Iris pigment epithelial cell (primary cell): ENCODE measurements around the gene AMBN.
A peak's percentile ranks its signal among the peaks of the same experiment; 100 is the strongest.
"Not testable (repeated sequence)": the region's sequence is repeated elsewhere in the genome, so short reads cannot be mapped to it uniquely, and the experiment has no call there.

ENCODE experiments used
- DNase-seq: peaks from one replicate; pipeline ENCODE4 v3.0.0-alpha.2; 2011; ENCODE audit warnings: low read depth

The AMBN gene

DNA sequence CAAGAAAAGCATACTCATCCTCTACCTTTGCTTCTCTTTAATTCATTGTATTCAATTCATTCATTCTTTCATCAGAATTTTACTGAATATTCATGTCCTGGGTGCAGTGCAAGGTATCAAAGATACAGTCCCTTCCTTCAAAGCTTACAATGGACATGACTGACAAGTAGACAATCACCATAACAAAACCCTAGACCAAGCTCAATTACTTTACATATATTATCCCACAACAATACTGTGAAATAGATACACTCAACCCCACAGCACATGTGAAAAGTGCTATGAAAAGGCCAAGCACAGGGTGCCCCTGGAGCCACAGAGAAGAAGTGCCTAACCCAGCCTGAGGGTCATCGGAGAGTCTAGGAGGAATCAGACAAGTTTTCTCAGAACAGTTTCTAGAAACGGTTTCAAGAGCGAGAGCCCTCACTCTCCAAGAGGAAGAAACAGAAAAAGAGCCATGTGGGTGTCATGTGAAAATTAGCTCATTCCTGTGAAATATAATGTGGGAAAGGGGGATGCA, 15.3 kb downstream of the AMBN start:
- DNase-seq: no peak

DNA sequence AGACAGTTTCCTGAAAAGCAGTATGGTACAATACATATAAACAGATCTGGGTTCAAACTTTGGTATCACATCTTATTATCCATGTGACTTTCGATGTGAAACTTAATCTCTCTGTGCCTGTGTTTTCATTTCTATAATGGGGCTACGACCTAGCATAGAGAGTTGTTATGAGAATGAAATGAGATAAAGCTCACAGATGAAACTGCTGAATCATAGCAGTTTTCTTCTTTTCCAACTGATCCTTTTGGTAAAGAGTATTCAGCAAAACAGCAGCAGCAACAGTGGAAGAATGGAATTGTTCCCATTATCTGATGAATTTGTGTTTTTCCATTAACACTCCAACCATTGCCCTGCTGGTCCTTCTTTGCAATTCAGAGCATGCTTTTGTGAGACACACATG, 16.3 kb downstream of the AMBN start:
- DNase-seq: no peak

DNA sequence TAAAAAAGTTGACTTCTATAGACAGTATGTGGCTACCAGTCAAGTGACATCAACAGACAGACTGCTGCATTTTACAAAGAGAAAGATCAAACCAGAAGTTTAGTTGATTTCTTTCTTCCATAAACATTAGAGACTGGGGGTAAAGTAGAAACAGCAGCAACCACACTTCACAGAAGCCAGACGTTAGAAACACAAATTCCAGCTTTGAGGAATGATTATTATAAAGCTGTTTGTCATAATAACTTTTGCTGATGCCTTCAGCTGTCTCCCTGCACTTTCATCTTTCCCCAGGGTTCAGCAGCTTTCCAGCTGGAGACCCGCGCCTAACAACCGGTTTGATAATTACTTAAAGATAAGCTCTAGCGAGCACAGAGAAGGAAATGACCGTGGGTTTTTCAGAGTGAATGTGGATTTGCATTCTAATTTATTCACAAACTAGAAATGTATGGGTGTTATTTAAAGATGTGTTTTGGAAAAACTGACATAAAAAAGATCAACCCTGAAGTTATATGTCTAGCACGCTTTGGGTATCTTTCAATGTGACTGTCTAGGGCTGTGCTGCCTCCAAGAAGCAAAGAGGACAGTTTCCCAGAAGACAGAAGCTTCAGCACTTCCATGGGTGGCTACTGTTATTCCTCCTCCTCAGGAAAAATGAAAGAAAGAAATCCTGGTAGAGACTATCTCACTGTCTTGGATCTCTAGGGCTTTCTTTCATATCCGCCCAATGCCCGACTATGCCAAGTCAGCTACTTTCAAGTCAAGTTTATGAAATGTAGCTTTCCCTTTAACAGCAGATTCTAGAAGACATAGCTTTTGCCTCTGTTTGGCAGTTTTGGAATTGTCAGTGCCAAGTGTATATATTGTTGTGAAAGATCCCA, 21.5 kb downstream of the AMBN start:
- DNase-seq: no peak

DNA sequence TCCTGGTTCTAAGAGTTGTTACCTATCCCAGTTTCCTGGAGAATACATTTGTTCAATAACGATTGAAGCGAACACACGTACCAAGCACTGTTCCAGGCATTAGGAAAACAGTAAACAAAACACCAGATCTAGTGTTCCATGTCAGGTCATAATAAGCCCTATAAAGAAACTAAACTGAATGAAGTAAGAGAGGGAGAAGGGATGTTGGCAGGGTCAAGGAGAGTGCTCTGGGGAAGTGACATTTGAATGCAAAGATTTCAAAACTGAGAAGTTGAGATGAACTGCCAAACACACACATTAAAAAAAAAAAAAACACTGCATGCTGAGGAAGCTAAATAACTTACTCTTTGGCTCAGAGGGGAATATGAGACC, 22.1 kb downstream of the AMBN start:
- DNase-seq: no peak

DNA sequence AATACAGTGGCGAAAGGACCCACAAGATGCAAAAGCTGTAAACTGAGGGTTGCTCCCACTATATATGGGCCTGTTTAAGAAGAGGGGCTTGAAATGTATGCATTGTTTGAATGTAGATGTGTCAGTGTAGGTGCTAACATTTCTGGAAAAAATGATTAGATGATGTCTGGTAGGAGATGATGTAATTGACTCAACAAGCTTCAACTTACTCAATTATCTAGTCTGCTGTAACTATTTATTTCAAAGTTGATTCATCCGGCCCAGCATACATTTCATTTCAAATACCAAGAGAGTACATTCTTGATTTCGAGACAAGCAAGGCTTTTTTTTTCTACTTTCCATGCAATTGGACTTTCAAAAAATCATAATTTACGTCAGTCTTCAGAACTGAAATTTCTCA, 27.2 kb downstream of the AMBN start:
- no peak for DNase-seq

DNA sequence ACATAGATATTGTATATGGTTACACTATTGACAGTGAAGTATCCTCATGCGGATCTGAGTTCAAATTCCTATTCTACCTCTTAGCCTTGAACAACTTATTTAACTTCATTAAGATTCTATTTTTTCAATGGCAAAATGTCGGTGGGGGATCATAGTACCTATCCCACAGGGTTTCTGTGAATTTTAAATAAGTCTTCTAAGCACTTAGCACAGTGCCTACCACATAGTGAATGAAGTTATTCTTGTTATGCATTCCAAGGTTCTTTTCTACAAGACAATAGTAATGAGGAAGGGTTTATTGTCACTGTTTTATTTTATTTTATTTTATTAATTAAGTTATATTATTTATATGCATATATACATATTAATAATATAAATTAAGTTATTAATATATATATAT, 27.7 kb downstream of the AMBN start:
- DNase-seq: no peak

DNA sequence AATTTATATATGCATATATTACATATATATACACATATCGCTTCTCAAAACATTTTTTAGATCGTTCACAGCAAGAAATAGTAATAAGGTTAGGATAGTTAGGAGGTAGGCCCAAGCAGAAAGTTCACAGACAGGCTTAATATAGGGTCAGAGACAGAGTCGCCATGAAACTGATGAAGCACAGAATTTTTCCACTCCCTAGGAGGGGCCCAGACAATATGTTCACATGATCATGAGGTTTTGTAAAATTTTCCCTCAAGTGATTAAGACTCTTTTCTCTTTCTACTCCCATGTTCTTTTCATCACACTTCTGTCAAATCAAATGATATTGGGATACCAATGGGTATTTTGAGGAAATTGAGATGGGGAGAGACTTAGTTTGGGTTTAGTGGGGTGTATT, 31.3 kb downstream of the AMBN start:
- DNase-seq: no peak

DNA sequence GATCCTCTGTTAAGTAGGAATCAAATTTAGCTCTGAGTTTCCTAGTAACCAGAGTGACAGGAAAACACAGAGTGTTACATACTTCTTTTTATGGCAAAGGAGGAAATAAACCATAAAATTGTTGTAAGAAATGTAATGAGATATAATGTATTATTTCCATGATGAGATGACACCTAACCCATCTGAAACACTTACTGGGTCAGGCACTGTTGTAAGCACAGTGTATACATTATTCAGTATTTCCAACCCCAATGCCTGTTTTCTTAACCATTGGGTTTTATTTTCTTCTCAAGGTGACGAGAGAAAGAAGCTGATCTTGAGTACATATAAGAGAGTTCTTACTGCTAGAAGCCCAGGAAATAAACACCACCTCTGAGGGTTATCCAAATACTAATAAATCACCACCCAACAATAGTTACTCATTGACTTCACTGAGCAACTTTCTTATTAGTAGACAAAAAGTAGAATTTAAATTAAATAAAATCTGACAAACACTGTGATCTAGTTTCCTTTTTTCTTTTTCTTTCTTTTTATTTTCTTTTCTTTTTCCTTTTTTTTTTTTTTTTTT, 32.3 kb downstream of the AMBN start:
- no peak for DNase-seq

DNA sequence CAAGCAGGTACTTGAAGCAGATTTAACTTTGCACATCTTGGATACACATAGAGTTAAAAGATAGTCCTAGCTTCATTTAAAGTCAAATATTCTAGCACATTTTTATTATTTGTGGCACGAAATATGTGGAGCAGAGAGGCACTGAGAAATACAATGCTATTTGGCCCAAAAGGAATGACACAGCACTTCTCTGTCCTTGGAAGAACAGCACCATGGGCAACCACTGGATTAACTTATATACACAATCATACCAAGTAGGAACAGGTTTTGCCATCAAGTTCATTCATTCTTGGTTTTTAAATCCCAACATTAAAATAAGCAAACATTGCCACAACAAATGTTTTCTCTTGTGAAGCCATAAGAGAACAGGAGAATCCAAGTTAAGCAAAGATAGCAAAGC, 35.6 kb downstream of the AMBN start:
- peak; percentile 47 for DNase-seq

DNA sequence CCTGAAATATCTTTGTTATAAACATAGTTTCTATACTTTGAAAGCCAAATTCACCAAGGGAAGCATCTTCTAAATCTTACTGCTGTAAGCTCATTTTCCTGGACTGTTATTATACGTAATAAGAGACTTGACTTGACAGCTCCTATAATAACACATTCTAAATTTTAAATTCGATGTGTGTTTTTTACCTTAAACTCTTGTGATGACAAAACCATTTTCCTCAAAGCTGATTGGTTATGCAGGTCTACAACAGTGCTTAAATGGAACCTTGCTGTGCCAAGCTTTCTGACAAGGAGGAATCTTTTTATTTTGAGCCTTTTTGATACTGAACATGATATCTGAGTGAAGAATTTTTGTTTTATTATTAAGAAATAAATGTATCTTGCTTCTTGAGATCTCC, 36.4 kb downstream of the AMBN start, which contains the start of gene ENAM:
Gene ENAM (plus strand): TSS at position 301 of the 400 bp plus-strand sequence. CDS start 757 bp downstream, outside the sequence.
- DNase-seq: no peak

DNA sequence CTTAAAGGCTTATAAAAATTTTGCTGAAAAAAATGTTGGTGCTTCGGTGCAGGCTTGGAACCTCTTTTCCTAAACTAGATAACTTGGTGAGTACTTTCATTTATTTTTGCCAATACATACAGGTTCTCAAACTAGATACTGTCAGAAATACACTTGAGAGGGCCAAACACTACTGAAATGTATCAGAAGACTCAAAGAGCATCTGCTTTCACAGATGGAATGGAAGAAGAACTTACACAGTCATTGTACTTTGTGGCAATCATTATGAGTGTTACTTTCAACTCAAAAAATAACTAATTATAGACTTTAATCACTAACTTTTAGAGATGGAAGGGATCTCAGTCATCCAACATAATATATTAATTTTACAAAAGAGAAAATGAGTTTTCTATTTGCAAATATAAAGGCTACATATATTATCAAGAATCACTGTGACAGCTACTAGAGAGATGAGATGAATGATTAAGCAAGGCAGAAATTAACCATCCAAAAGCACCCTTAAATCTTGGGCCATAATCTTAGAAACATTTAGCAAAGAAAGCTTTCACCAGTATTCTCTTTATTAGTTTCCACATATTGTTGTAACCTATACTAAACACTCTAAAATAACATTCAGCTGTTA, 37.5 kb downstream of the AMBN start:
- no peak for DNase-seq

DNA sequence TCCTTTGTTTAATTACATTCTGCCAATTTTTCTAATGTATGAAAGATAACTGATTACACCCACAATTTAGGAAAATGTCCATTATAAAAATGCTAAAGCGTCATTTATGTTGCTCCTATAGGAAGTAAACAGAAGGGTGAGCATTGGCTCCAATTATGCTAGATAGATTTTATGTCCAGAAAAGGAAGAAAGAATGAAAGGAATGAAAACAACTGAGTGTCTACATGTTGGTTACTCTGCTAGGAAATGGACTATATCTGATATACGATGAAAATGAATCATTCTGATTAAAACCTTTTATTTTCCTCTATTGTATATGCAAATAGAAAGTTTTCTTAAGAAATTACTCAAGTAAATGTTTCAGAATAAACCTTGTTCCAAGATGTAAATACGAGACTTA, 38.1 kb downstream of the AMBN start:
- peak; percentile 32 for DNase-seq

DNA sequence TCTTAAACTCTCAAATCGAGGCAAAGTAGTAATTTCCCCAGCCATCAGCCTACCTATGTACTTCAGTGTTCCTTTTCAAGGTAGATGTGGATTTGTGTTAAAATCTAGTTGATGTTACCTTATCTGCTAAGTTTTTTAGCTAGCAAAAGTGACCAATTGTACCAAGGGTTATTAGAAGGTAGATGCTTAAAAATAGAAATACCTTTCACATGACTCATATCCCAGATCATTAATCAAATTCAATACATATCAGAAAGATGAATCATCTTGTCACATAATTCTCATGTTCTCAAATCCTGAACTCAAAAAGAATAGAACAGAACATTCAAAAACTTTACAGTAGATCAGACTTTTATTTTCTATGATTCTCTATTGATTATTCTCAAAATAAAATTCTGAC, 40.0 kb downstream of the AMBN start:
- DNase-seq: peak; percentile 64

DNA sequence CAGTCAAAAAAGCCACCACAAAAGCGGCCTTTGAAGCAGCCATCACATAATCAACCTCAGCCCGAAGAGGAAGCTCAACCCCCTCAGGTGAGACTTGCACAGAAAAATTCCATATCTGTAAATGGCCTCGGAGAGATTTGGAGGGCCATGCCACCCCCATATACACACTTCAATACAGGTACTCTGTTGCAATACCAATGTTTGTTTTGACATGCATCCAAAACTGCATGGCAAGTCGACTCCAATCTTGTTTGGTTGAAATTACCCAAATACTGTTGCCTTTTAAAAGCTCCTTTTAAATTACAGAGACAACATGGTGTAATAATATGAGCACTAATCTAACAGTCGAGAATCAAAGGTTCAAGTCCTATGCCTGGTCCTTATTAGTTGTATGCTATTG, 42.4 kb downstream of the AMBN start:
- no peak for DNase-seq

DNA sequence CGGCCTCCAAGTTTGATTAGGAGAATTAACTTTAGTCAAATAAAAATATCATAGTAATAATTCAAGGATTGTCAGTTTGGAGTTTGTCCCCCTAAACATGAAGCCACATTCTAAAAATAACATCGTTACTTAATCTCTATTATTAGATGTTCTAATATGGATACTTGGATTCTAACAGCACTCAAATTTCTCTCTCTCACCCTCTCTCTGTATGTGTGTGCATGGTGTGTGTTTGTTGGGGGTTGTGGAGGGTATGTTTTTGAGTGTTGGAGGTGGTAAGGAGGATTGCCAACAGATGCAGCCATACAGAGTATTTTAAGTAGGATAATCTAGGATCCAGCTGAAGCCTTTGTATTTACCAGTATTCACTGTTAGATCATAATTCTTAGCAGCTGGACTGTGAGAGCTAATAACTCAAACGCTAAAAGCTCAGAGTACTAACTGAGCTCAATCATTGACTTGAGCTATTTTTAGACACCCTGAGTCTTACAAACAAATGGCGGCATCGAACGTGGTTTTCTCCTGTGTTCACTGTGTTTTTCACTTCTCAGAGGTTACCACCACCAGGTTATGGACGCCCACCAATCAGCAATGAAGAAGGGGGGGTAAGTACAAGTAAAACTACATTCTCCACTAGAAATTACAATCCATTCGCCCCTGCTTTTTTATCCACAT, 45.3 kb downstream of the AMBN start:
- no peak for DNase-seq

DNA sequence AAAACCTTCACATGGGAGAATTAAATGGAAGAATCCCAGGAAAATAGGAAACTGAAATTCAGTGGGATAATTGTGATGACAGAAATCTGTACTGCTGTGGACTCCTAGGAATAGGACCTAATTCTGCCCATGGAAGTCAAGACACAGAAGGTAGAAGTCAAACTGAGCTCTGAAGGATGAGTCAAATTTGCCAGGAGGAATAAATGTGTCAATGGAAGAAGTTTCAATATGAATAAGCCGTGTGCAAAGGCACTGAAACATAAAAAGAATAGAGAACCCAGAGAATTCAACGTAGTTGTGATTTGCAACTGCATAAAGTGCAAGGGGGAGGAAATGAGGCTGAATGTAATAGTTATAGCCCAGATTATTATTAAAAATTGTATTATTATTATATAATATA, 48.1 kb downstream of the AMBN start:
- DNase-seq: no peak

DNA sequence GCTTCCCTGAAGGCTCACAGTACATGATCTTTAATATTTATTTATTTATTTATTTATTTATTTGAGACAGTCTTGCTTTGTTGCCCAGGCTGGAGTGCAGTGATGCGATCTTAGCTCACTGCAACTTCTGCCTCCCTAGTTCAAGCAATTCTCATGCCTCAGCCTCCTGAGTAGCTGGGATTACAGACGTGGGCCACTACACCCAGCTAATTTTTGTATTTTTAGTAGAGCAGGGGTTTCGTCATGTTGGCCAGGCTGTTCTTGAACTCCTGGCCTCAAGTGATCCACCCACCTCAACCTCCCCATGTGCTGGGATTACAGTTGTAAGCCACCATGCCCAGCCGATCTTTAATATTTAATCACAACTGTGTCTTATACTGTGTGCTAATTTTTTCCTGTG, 58.7 kb downstream of the AMBN start:
- not testable (repeated sequence) for DNase-seq

DNA sequence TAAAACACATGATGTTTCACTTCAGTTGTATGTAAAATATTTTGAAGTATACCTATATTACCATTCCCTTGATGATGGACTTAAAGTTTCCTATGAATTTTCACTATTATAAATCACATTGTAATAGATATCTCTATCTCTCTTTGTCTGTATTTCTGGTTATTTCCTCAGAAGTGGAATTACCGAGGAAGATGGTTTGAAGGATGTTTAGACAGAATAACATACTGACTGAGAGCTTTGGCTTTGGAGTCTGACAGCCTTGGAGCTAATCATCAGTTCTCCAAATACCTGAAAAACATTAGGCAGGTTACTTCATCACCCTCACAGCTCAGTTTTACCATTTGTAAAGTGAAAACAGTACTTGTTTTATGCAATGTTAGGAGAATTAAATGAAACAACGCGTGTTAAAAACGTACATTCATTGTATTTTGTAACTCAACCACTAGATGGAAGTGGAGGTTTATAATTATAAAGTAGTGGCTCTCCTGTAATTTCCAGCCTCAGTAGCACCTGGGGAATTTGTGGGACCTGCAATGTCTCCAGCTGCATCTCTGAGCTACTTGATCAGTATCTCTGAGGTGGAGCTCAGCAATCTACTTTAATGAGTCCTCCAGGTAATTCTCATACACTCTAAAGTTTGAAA, 59.9 kb downstream of the AMBN start:
- DNase-seq: peak; percentile 29

DNA sequence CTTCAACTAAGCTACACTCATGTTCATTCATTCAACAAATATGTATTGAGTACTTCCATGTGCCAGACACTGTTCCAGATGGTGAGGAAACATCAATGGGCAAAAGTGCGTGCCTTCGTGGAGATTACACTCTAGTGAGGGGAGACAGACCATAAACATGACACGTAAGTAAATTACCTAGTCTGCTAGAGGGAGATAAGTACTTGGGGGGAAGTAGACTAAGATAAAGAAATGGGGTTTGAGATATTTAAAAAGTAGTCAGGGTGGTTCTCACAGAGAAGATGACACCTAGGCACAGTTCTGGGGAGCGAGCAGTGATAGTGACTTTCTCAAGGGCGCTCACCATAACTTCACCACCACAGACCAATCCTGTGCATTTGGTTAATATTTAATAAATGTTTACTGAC, 62.6 kb downstream of the AMBN start:
- peak; percentile 43 for DNase-seq
